HUES48 (cell line): ENCODE data around the gene ADGRL3.

Experiments used
- H3K27ac ChIP-seq: one replicate; pipeline ENCODE4 v1.7.0; 2013; ENCODE audit warnings: low read depth, low read length, inconsistent platforms
- H3K27me3 ChIP-seq: 2 replicates; pipeline ENCODE4 v1.6.1; 2013; ENCODE audit warnings: mild to moderate bottlenecking, low read length; ENCODE audit not compliant: control insufficient read depth, insufficient read depth
- H3K36me3 ChIP-seq: 2 replicates; pipeline ENCODE4 v1.6.1; 2013; ENCODE audit warnings: low read length; ENCODE audit not compliant: control insufficient read depth, insufficient read depth
- H3K4me1 ChIP-seq: 2 replicates; pipeline ENCODE4 v1.6.1; 2013; ENCODE audit warnings: mild to moderate bottlenecking, low read length; ENCODE audit not compliant: control insufficient read depth, insufficient read depth
- H3K4me3 ChIP-seq: 2 replicates; pipeline ENCODE4 v1.5.1; 2013; ENCODE audit warnings: mild to moderate bottlenecking, low read depth, low read length
- H3K9ac ChIP-seq: 2 replicates; pipeline ENCODE4 v1.6.1; 2013; ENCODE audit warnings: mild to moderate bottlenecking, low read depth, low read length, moderate library complexity
- H3K9me3 ChIP-seq: 2 replicates; pipeline ENCODE4 v1.6.1; 2013; ENCODE audit warnings: low read length; ENCODE audit not compliant: control insufficient read depth, insufficient read depth

ADGRL3 gene

GRCh38 chr4:61866378-61867030 is 666.4 kb downstream of the ADGRL3 start:
- Histone ChIP-seq H3K9ac (no peak overlapping the region), H3K27ac (peak overlapping the region; percentile 34), H3K9me3 (no peaks in the 10 kb centered on the region), H3K4me1 (peaks cover 36% of the 10 kb centered on the region), H3K4me3 (no peak overlapping the region), H3K36me3 (no peaks in the 10 kb centered on the region), H3K27me3 (no peaks in the 10 kb centered on the region)

- no peaks in the 10 kb centered on the region for H3K27me3 ChIP-seq
- H3K4me3 ChIP-seq = no peak overlapping the region
- peaks cover 7% of the 10 kb centered on the region; the same call in 1 of the 2 replicates for H3K4me1 ChIP-seq
- no peaks in the 10 kb centered on the region for H3K36me3 ChIP-seq
- H3K27ac ChIP-seq = no peak overlapping the region
- H3K9ac ChIP-seq = no peak overlapping the region
- no peaks in the 10 kb centered on the region for H3K9me3 ChIP-seq
These were observed 672.9 kb downstream of the ADGRL3 start for GRCh38 chr4:61872983-61873382.

GRCh38 chr4:61877266-61877665 is 677.1 kb downstream of the ADGRL3 start:
- H3K9ac ChIP-seq = no peak overlapping the region
- no peaks in the 10 kb centered on the region for H3K9me3 ChIP-seq
- H3K27ac ChIP-seq = no peak overlapping the region
- H3K4me3 ChIP-seq = no peak overlapping the region
- no peaks in the 10 kb centered on the region for H3K4me1 ChIP-seq
- H3K36me3 ChIP-seq = no peaks in the 10 kb centered on the region
- no peaks in the 10 kb centered on the region for H3K27me3 ChIP-seq

- no peaks in the 10 kb centered on the region for H3K36me3 ChIP-seq
These were observed 677.8 kb downstream of the ADGRL3 start for GRCh38 chr4:61877893-61878292.

GRCh38 chr4:61882381-61882780 is 682.3 kb downstream of the ADGRL3 start:
- Histone ChIP-seq H3K9me3 (no peaks in the 10 kb centered on the region), H3K9ac (no peak overlapping the region), H3K36me3 (no peaks in the 10 kb centered on the region), H3K27me3 (no peaks in the 10 kb centered on the region), H3K4me3 (no peak overlapping the region), H3K4me1 (no peaks in the 10 kb centered on the region), H3K27ac (no peak overlapping the region)

More at GRCh38 chr4:61877893-61878292, 677.8 kb downstream of the ADGRL3 start:
- no peak overlapping the region for H3K4me3 ChIP-seq
- no peaks in the 10 kb centered on the region for H3K4me1 ChIP-seq
- no peak overlapping the region for H3K27ac ChIP-seq
- no peak overlapping the region for H3K9ac ChIP-seq
- H3K9me3 ChIP-seq = no peaks in the 10 kb centered on the region
- no peaks in the 10 kb centered on the region for H3K27me3 ChIP-seq

GRCh38 chr4:61886131-61886530 is 686.0 kb downstream of the ADGRL3 start:
- Histone ChIP-seq H3K4me3 (no peak overlapping the region), H3K4me1 (peaks cover 12% of the 10 kb centered on the region), H3K27ac (no peak overlapping the region), H3K9me3 (no peaks in the 10 kb centered on the region), H3K36me3 (no peaks in the 10 kb centered on the region), H3K9ac (no peak overlapping the region), H3K27me3 (no peaks in the 10 kb centered on the region)

- H3K36me3 ChIP-seq = no peaks in the 10 kb centered on the region
- H3K4me3 ChIP-seq = no peak overlapping the region
- H3K27me3 ChIP-seq = no peaks in the 10 kb centered on the region
- no peak overlapping the region for H3K9ac ChIP-seq
- H3K9me3 ChIP-seq = no peaks in the 10 kb centered on the region
- peaks cover 15% of the 10 kb centered on the region for H3K4me1 ChIP-seq
- H3K27ac ChIP-seq = no peak overlapping the region
These were observed 689.0 kb downstream of the ADGRL3 start for GRCh38 chr4:61889117-61889516.

GRCh38 chr4:61890321-61890720 is 690.2 kb downstream of the ADGRL3 start:
- peaks cover 15% of the 10 kb centered on the region for H3K4me1 ChIP-seq
- H3K27ac ChIP-seq = no peak overlapping the region
- no peak overlapping the region for H3K4me3 ChIP-seq
- no peak overlapping the region for H3K9ac ChIP-seq
- H3K36me3 ChIP-seq = no peaks in the 10 kb centered on the region
- H3K9me3 ChIP-seq = no peaks in the 10 kb centered on the region
- no peaks in the 10 kb centered on the region for H3K27me3 ChIP-seq

- H3K4me3 ChIP-seq = no peak overlapping the region
- H3K9ac ChIP-seq = no peak overlapping the region
- H3K27ac ChIP-seq = no peak overlapping the region
- no peaks in the 10 kb centered on the region for H3K27me3 ChIP-seq
- H3K36me3 ChIP-seq = no peaks in the 10 kb centered on the region
- H3K9me3 ChIP-seq = no peaks in the 10 kb centered on the region
- H3K4me1 ChIP-seq = peaks cover 15% of the 10 kb centered on the region
These were observed 691.8 kb downstream of the ADGRL3 start for GRCh38 chr4:61891953-61892352.

- Histone ChIP-seq H3K9me3 (no peaks in the 10 kb centered on the region), H3K27me3 (no peaks in the 10 kb centered on the region), H3K4me1 (no peaks in the 10 kb centered on the region), H3K4me3 (no peak overlapping the region), H3K36me3 (no peaks in the 10 kb centered on the region), H3K9ac (no peak overlapping the region), H3K27ac (no peak overlapping the region)
These were observed 696.5 kb downstream of the ADGRL3 start for GRCh38 chr4:61896634-61897033.

- Histone ChIP-seq H3K27ac (peak overlapping the region; percentile 32), H3K27me3 (no peaks in the 10 kb centered on the region), H3K36me3 (no peaks in the 10 kb centered on the region), H3K4me1 (peaks cover 44% of the 10 kb centered on the region), H3K4me3 (no peak overlapping the region), H3K9ac (no peak overlapping the region), H3K9me3 (no peaks in the 10 kb centered on the region)
These were observed 708.9 kb downstream of the ADGRL3 start for GRCh38 chr4:61909031-61909430.
